OCI-LY3 (cell line): Measurements from ENCODE around the gene CSH2.

Experiments
- EZH2phosphoT487 ChIP-seq: fragments of 200-600 bp; shearing (Covaris generic); IDR thresholded peaks from 2 replicates; pipeline ENCODE4 v1.6.1; 2018; ENCODE audit warnings: antibody characterized with exemption, mixed run types, low read depth
- TF ChIP-seq, protein P1 (sequence below): fragments of 200-600, 300-600 bp; sonication (generic); IDR thresholded peaks from 2 replicates; pipeline ENCODE4 v1.5.1; 2014; ENCODE audit warnings: antibody characterized with exemption, low read length, low read depth

DNA sequence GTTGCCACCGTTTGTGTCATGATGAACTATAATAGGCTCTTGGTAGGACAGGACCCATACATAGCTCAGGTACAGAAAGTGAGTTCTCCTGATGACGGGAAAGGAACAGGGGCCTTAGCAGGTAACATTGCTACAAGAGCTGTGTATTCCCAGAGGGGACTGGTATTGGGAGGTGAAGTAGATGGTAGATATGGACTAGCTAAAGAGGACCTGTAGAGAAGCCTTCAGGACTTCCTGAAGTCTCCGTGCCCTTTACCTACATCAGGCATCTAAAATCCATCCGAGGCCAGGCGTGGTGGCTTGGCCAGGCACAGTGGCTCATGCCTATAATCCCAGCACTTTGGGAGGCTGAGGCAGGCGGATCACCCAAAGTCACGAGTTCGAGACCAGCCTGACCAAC lies 18.3 kb downstream of the CSH2 start:
- TF ChIP-seq, protein P1, sequence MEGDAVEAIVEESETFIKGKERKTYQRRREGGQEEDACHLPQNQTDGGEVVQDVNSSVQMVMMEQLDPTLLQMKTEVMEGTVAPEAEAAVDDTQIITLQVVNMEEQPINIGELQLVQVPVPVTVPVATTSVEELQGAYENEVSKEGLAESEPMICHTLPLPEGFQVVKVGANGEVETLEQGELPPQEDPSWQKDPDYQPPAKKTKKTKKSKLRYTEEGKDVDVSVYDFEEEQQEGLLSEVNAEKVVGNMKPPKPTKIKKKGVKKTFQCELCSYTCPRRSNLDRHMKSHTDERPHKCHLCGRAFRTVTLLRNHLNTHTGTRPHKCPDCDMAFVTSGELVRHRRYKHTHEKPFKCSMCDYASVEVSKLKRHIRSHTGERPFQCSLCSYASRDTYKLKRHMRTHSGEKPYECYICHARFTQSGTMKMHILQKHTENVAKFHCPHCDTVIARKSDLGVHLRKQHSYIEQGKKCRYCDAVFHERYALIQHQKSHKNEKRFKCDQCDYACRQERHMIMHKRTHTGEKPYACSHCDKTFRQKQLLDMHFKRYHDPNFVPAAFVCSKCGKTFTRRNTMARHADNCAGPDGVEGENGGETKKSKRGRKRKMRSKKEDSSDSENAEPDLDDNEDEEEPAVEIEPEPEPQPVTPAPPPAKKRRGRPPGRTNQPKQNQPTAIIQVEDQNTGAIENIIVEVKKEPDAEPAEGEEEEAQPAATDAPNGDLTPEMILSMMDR = no peak
- no peak for TF ChIP-seq EZH2phosphoT487
